Naive B cell (primary cell): ENCODE results near the gene ADCY10. TPM values are rescaled to one million over a fixed set of nuclear protein-coding genes. Genes with fewer than 3 reads are reported as not detected.
A peak's percentile ranks its signal among the peaks of the same experiment; 100 is the strongest.
"Not testable (repeated sequence)": the region's sequence is repeated elsewhere in the genome, so short reads cannot be mapped to it uniquely, and the experiment has no call there.

Experiments
- ATAC-seq, 2 donors: fragments of 150-1000 bp; cut with Tn5 transposase; 2 replicates each; pipeline ENCODE4 v1.10.0; 2021; ENCODE audit warnings: low read depth in 2 of 2, mild to moderate bottlenecking in 2 of 2, moderate library complexity in 2 of 2
- DNase-seq: peaks from one replicate; pipeline ENCODE4 v3.0.0; 2022
- H3K27ac Mint-ChIP-seq, 6 donors: one replicate each; pipeline ENCODE4 v1.8.0; 2020 to 2022; ENCODE audit warnings: mild to moderate bottlenecking in 6 of 6, mixed read lengths in 6 of 6, moderate library complexity in 5 of 6, inconsistent platforms in 2 of 6
- H3K27me3 Mint-ChIP-seq, 3 donors: one replicate each; pipeline ENCODE4 v1.8.0; 2021 to 2022; ENCODE audit warnings: mixed read lengths in 3 of 3, mild to moderate bottlenecking in 1 of 3
- H3K36me3 Mint-ChIP-seq, 2 donors: one replicate each; pipeline ENCODE4 v1.8.0; 2020 to 2022; ENCODE audit warnings: mixed read lengths in 2 of 2, inconsistent platforms in 1 of 2, mild to moderate bottlenecking in 1 of 2
- H3K4me1 Mint-ChIP-seq, 3 donors: one replicate each; pipeline ENCODE4 v1.8.0; 2020 to 2022; ENCODE audit warnings: mixed read lengths in 3 of 3, inconsistent platforms in 1 of 3, mild to moderate bottlenecking in 1 of 3, moderate library complexity in 1 of 3
- H3K4me3 Mint-ChIP-seq, 8 donors: one replicate each; pipeline ENCODE4 v1.8.0; 2020 to 2022; ENCODE audit warnings: mild to moderate bottlenecking in 8 of 8, mixed read lengths in 8 of 8, moderate library complexity in 8 of 8, inconsistent platforms in 2 of 8
- H3K9me3 Mint-ChIP-seq, 7 donors: one replicate each; pipeline ENCODE4 v1.8.0; 2020 to 2022; ENCODE audit warnings: mixed read lengths in 7 of 7, mild to moderate bottlenecking in 5 of 7, inconsistent platforms in 2 of 7, moderate library complexity in 1 of 7
- polyA plus RNA-seq, 6 donors: library from polyadenylated mRNA; unstranded; fragments of 300-500 nt; fragmentation: Illumina TruSeq; gene quantifications; one replicate each; pipeline ENCODE4 v1.2.3, GENCODE V29; 2021; ENCODE audit warnings: low read depth in 6 of 6

The ADCY10 gene
- polyA plus RNA-seq, 6 donors from 2014 or later: not detected

- no peak for DNase-seq
- H3K27ac Mint-ChIP-seq: no peak overlapping the region
- no peaks in the 10 kb centered on the region for H3K36me3 Mint-ChIP-seq
- no peak for ATAC-seq
- H3K4me1 Mint-ChIP-seq: no peaks in the 10 kb centered on the region
- peaks cover 0 to 9% (median 5%) of the 10 kb centered on the region in 3 donors for H3K27me3 Mint-ChIP-seq
- H3K4me3 Mint-ChIP-seq: no peak overlapping the region
- H3K9me3 Mint-ChIP-seq: no peaks in the 10 kb centered on the region
Observed at GRCh38 chr1:167841530-167841929, 72.4 kb downstream of the ADCY10 start.

GRCh38 chr1:167839009-167839408 lies 74.9 kb downstream of the ADCY10 start:
- no peak overlapping the region for H3K4me3 Mint-ChIP-seq
- no peak overlapping the region for H3K27ac Mint-ChIP-seq
- H3K9me3 Mint-ChIP-seq: no peaks in the 10 kb centered on the region
- peaks cover 0 to 9% (median 5%) of the 10 kb centered on the region in 3 donors for H3K27me3 Mint-ChIP-seq
- H3K36me3 Mint-ChIP-seq: no peaks in the 10 kb centered on the region
- H3K4me1 Mint-ChIP-seq: no peaks in the 10 kb centered on the region
- no peak for DNase-seq
- no peak for ATAC-seq

- Mint-ChIP-seq H3K9me3 (no peaks in the 10 kb centered on the region), H3K27me3 (peaks cover 0 to 9% (median 0%) of the 10 kb centered on the region in 3 donors), H3K4me3 (no peak overlapping the region), H3K4me1 (no peaks in the 10 kb centered on the region), H3K36me3 (no peaks in the 10 kb centered on the region), H3K27ac (no peak overlapping the region)
- no peak for ATAC-seq
- no peak for DNase-seq
Observed at GRCh38 chr1:167837326-167837725, 76.6 kb downstream of the ADCY10 start.

GRCh38 chr1:167836197-167836596 lies 77.7 kb downstream of the ADCY10 start:
- no peaks in the 10 kb centered on the region for H3K36me3 Mint-ChIP-seq
- H3K27me3 Mint-ChIP-seq: peaks cover 0 to 9% (median 0%) of the 10 kb centered on the region in 3 donors
- no peaks in the 10 kb centered on the region for H3K9me3 Mint-ChIP-seq
- ATAC-seq (no peak), DNase-seq (no peak)
- no peaks in the 10 kb centered on the region for H3K4me1 Mint-ChIP-seq
- H3K4me3 Mint-ChIP-seq: no peak overlapping the region
- no peak overlapping the region for H3K27ac Mint-ChIP-seq

- DNase-seq: no peak
- Mint-ChIP-seq H3K27ac (no peak overlapping the region), H3K36me3 (no peaks in the 10 kb centered on the region), H3K4me3 (no peak overlapping the region), H3K27me3 (peaks cover 0 to 5% (median 0%) of the 10 kb centered on the region in 3 donors), H3K4me1 (no peaks in the 10 kb centered on the region), H3K9me3 (no peaks in the 10 kb centered on the region)
- ATAC-seq: no peak
Observed at GRCh38 chr1:167833904-167834303, 80.0 kb downstream of the ADCY10 start.

- Mint-ChIP-seq H3K4me3 (no peak overlapping the region), H3K4me1 (no peaks in the 10 kb centered on the region), H3K36me3 (no peaks in the 10 kb centered on the region), H3K27ac (no peak overlapping the region), H3K9me3 (no peaks in the 10 kb centered on the region), H3K27me3 (no peaks in the 10 kb centered on the region)
- DNase-seq (no peak), ATAC-seq (no peak)
Observed at GRCh38 chr1:167832693-167833092, 81.2 kb downstream of the ADCY10 start.

GRCh38 chr1:167830668-167831067 lies 83.3 kb downstream of the ADCY10 start:
- not testable (repeated sequence) for H3K4me3 Mint-ChIP-seq, ATAC-seq, H3K36me3 Mint-ChIP-seq, H3K4me1 Mint-ChIP-seq, H3K27ac Mint-ChIP-seq, DNase-seq, H3K9me3 Mint-ChIP-seq, H3K27me3 Mint-ChIP-seq

GRCh38 chr1:167829868-167830267 lies 84.1 kb downstream of the ADCY10 start:
- Mint-ChIP-seq H3K27me3 (no peaks in the 10 kb centered on the region), H3K27ac (no peak overlapping the region), H3K4me1 (no peaks in the 10 kb centered on the region), H3K36me3 (no peaks in the 10 kb centered on the region), H3K9me3 (no peaks in the 10 kb centered on the region), H3K4me3 (no peak overlapping the region)
- ATAC-seq: no peak
- DNase-seq: no peak

- H3K36me3 Mint-ChIP-seq: no peaks in the 10 kb centered on the region
- no peak for ATAC-seq
- no peak overlapping the region for H3K4me3 Mint-ChIP-seq
- H3K27ac Mint-ChIP-seq: no peak overlapping the region
- H3K4me1 Mint-ChIP-seq: no peaks in the 10 kb centered on the region
- H3K27me3 Mint-ChIP-seq: peaks cover 2 to 11% (median 5%) of the 10 kb centered on the region in 3 donors
- DNase-seq: no peak
- no peaks in the 10 kb centered on the region for H3K9me3 Mint-ChIP-seq
Observed at GRCh38 chr1:167826127-167826526, 87.8 kb downstream of the ADCY10 start.

- DNase-seq: no peak
- Mint-ChIP-seq H3K4me3 (no peak overlapping the region), H3K27ac (peak overlapping the region in 1 of 6 donors; percentile 47), H3K36me3 (no peaks in the 10 kb centered on the region), H3K4me1 (no peaks in the 10 kb centered on the region), H3K9me3 (no peaks in the 10 kb centered on the region), H3K27me3 (peaks cover 8 to 15% (median 9%) of the 10 kb centered on the region in 3 donors)
- ATAC-seq: no peak
Observed at GRCh38 chr1:167825419-167826079, 88.4 kb downstream of the ADCY10 start.

- peaks cover 5 to 8% (median 6%) of the 10 kb centered on the region in 3 donors for H3K4me1 Mint-ChIP-seq
Observed at GRCh38 chr1:167824163-167824794, 89.7 kb downstream of the ADCY10 start.

GRCh38 chr1:167821969-167822685 lies 91.8 kb downstream of the ADCY10 start:
- H3K27me3 Mint-ChIP-seq: peaks cover 15 to 18% (median 15%) of the 10 kb centered on the region in 3 donors
- no peak for DNase-seq
- H3K36me3 Mint-ChIP-seq: no peaks in the 10 kb centered on the region
- no peak overlapping the region for H3K4me3 Mint-ChIP-seq
- H3K9me3 Mint-ChIP-seq: no peaks in the 10 kb centered on the region
- no peak for ATAC-seq
- peaks cover 5 to 8% (median 6%) of the 10 kb centered on the region in 3 donors for H3K4me1 Mint-ChIP-seq
- peak overlapping the region in 1 of 6 donors; percentile 67 for H3K27ac Mint-ChIP-seq

More at GRCh38 chr1:167824163-167824794, 89.7 kb downstream of the ADCY10 start:
- Mint-ChIP-seq H3K36me3 (no peaks in the 10 kb centered on the region), H3K27ac (no peak overlapping the region), H3K9me3 (no peaks in the 10 kb centered on the region), H3K27me3 (peaks cover 15 to 18% (median 15%) of the 10 kb centered on the region in 3 donors), H3K4me3 (no peak overlapping the region)
- ATAC-seq (no peak), DNase-seq (no peak)

- Mint-ChIP-seq H3K27me3 (peaks cover 15 to 18% (median 15%) of the 10 kb centered on the region in 3 donors), H3K27ac (no peak overlapping the region), H3K4me3 (no peak overlapping the region), H3K4me1 (peaks cover 5 to 8% (median 6%) of the 10 kb centered on the region in 3 donors), H3K9me3 (no peaks in the 10 kb centered on the region), H3K36me3 (no peaks in the 10 kb centered on the region)
- ATAC-seq: no peak
- DNase-seq: no peak
Observed at GRCh38 chr1:167821356-167821685, 92.6 kb downstream of the ADCY10 start.
